ENCODE measurements around the gene ETHE1.
"Not testable (repeated sequence)": the region's sequence is repeated elsewhere in the genome, so short reads cannot be mapped to it uniquely, and the experiment has no call there.

The ETHE1 gene

DNA sequence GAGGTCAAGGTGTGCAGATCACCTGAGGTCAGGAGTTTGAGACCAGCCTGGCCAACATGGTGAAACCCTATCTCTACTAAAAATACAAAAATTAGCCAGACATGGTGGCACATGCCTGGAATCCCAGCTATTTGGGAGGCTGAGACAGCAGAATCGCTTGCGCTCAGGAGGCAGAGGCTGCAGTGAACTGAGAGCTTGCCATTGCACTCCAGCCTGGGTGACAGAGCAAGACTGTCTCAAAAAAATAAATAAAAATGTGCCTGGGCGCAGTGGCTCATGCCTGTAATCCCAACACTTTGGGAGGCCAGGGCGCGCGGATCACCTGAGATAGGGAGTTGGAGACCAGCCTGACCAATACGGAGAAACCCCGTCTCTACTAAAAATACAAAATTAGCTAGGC, 3.3 kb downstream of the ETHE1 start:
- not testable (repeated sequence) for DNase-seq

GRCh38 chr19:43522929-43523328, 4.1 kb downstream of the ETHE1 start:
- DNase-seq = no peak

DNA sequence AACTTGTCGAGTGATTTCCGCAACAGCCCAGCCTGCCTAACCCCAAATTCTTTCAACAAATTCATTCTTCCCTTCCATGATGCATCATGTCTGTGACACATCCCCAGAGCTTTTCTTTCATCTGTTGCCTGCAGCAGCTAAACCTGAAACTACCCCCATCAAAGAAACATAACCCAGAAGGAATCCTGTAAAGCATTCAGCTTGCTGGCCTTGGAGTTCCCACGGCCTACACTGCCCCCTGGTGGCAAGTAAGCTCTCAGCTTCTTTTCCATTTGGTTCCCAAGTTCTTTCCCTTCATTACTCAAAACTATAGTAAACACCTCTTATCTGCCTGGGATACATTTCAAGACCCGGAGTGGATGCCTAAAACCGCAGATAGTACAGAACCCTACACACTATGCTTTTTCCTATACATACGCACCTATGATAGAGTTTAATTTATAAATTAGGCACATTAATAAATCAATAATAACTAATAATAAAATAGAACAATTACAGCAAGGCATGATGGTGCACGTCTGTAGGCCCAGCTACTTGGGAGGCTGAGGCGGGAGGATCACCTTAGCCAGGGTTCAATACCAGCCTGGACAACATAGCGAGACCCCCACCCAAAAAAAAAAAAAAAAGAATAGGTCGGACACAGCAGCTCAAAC, 7.4 kb downstream of the ETHE1 start:
- DNase-seq = peak; percentile 80 to 84

- no peak for DNase-seq
Observed at GRCh38 chr19:43518051-43518450, 8.9 kb downstream of the ETHE1 start.

DNA sequence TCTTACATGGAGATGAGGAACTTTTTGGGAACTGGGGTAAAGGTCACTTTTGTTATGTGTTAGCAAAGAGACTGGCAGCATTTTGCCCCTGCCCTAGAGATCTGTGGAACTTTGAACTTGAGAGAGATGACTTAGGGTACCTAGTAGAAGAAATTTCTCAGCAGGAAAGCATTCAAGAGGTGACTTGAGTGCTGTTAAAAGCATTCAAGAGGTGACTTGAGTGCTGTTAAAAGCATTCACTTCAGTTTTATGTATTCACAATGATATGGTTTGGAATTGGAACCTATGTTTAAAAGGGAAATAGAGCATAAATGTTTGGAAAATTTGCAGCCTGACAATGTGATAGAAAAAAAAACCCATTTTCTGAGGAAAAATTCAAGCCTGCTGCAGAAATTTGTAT, 14.6 kb downstream of the ETHE1 start:
- not testable (repeated sequence) for DNase-seq

GRCh38 chr19:43511324-43511723, 15.7 kb downstream of the ETHE1 start:
- DNase-seq = no peak

GRCh38 chr19:43510713-43511112, 16.3 kb downstream of the ETHE1 start:
- no peak for DNase-seq

- DNase-seq = no peak
Observed at GRCh38 chr19:43507880-43508279, 19.1 kb downstream of the ETHE1 start.

DNA sequence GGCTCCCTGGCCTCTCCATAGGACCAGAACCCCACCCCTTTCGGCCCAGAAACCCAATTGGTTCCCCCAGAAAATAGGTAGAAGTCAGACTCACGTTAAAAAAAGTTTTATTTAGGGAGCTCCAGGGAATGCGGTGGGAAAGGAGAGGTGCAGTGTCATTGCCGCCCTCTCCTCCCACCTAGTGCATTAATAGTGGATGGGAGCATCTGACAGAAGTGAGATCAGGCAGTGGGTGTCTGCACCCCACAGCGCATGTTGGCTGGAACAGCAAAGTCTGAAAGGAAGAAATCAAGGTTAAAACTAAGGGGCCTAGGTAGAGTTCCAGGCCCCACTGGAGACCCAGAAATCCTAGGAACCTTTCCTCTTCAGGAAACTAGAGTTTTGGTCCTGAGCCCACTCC, 20.4 kb downstream of the ETHE1 start:
- DNase-seq = no peak

DNA sequence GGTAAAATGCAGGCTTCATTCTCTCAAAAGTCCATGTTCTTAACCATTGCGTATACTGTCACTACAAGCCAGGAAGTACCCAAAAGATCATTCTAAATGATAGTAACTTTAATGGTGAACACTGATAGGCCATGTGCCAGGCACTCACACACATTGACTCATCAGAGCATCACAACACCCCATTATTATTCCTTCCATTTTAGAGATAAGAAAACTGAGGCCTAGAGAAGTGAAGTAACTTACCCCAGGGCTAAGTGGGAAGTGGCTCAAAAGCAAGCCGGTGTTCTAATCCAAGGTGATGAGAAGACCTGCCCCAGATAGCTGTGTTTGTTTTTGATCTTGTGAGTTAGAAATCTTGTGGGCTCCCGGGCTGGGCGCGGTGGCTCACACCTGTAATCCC, 21.1 kb downstream of the ETHE1 start:
- no peak for DNase-seq

DNA sequence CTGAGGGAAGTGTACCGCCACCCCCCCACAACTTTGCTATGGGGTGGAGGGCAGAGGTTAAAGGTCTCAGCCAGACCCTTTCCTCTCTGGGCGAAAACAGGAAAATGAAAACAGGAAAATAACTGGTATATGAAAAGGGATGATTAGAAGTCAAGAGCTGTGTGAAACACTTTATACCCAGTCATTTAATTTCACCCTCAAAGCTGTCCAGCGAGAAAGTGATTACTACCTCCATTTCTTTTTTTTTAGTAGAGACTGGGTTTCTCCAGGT, 21.9 kb downstream of the ETHE1 start:
- no peak for DNase-seq

DNA sequence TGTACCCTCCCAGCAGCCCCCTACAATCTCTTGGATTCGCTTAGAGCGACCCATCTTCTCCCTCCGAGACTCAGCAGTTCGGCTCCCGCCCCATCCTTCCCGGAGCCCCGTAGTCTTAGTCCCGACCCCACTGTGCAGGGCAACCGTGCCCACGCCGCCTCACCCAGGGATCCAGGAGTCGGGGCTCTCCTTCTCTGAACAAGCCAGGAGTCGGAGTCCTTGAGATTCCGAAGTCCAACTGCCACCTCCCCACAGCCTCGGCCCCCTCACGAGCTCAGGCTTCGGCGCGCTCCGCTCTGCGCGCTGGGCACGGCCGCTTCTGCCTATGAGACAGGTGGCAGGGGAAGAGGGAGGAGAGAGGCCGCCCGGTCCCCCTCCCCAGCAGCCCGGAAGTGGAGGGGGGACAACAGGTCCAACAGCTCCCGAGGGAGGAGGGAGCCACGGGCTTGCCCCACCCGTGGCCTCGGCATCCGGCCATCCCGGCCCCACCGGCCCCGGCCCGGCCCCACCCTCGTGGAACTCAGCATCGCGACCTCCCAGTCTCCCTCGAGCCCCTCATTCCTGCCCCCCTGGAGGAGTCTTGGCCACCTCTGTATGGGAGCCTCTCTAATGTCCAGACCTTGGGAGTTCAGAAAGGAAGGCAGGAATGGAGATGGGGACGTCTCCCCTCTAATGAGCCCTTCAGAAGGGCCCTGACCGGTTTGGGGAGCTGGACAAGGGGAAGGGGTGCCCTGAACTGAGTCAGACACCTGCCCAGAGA, 22.4 kb downstream of the ETHE1 start, which contains the start of gene PHLDB3:
TSS of gene PHLDB3 (minus strand) at position 321 of the 760 bp plus-strand sequence. CDS start 628 bp downstream, outside the sequence.
- DNase-seq = no peak

- peak; percentile 90 to 93 for DNase-seq
Observed at GRCh38 chr19:43503501-43504425, 23.2 kb downstream of the ETHE1 start.

GRCh38 chr19:43502419-43502976, 24.5 kb downstream of the ETHE1 start:
- no peak for DNase-seq

GRCh38 chr19:43501661-43502418, 25.2 kb downstream of the ETHE1 start:
- DNase-seq = no peak

DNA sequence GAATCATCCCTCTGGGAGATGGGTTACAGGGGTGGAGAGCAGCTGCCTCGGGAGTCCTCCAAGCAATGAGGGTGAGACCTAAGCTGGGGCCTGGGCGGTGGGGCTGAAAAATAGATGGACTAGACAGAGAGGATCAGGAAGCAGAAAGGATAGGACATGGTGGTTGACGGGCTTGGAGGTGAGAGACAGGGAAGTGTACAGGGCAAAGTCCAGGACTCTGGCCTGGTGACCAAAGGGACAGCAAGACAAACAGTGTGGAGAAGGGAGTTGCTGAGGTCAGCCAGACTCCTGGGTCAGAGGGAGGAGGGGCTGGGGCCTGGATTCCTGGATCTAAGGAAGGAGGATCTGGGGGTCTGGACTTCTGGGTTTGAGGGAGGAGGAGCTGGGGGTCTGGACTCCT, 28.0 kb downstream of the ETHE1 start:
- DNase-seq = no peak

GRCh38 chr19:43498233-43498842, 28.7 kb downstream of the ETHE1 start:
- no peak for DNase-seq

GRCh38 chr19:43496960-43497359, 30.0 kb downstream of the ETHE1 start:
- no peak for DNase-seq

DNA sequence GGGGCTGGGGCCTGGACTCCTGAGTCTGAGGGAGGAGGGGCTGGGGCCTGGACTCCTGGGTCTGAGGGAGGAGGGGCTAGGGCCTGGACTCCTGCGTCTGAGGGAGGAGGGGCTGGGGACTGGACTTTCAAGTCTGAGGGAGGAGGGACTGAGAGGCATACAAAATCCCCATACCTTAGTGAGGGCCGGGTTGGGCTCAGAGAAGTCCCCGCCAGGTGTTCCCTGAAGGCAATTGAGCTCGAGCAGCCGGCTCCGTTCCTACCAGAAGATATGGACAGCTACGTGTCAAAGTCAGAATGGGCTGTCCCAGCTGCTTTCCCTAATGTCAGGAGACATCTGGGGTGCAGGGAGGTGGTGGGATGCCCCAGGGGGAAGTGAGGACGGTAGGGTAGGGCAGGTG, 31.9 kb downstream of the ETHE1 start:
- no peak for DNase-seq

- DNase-seq = no peak
Observed at GRCh38 chr19:43490759-43491158, 36.2 kb downstream of the ETHE1 start.

DNA sequence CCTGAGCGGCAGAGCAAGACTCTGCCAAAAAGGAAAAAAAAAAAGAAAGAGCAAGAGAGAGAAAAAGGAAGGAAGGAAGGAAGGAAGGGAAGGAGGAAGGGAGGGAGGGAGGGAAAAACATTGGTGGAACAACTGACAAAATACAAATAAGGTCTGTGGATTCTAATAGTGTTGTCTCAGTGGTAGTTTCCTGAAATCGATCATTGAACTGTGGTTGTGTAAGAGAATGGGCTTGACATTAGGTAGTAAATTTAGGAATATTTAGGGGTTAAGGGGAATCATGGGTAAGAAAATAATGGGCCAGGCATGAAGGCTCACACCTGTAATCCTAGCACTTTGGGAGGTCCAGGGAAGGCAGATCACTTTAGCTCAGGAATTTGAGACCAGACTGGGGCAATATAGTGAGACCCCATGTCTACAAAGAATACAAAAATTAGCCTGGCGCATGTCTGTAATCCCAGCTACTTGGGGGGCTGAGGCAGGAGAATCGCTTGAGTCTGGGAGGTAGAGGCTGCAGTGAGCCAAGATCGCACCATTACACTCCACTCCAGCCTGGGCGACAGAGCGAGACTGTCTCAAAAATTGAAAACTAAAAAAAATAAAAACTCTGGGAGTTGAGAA, 36.9 kb downstream of the ETHE1 start:
- no peak for DNase-seq

Measured in inflammatory macrophage (primary cell).